Activated T-cell treated with anti-CD3 and anti-CD28 coated beads for 24 hours (primary cell): ENCODE results near the gene ADARB1.

Experiments
- DNase-seq: peaks from one replicate; pipeline ENCODE4 v3.0.0-alpha.2; 2020; ENCODE audit warnings: low read depth

ADARB1 gene

DNA sequence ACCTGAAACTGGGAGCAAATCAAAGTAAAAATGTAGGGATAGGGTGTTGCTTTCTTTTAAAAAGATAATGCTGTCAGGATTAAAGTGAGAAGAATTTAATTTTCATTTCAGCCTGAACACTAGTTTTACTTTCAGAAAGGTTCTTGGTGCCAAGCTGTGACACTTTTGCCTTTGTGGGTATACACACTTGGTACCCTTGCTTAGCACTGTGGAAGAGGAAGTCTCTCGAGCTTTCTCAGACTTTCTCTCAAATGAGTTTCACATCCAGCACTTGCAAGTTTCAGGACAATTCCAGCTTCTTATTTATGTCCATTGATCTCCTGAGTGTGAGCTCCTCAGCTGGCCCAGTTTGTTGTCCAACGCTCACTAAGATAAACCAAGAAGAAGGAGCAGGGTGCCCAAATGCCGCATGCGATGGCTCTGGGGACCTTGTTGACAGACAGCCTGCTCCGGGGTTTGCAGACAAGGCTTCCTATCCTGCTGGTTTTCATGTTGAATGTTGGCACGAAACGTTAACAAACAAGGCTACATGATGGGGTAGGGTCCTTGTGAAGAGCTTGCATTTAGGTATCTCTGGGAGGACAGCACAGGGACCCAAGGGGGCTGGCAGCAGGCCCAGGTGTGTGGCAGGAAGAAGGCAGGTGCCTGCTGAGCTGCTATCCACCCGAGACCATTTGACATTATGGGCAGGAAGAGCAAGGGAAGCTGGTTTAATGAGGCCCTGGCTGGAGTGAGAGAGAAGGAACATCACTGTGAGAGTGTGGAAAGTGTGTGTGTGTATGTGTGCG, 133.7 kb downstream of the ADARB1 start:
- DNase-seq = no peak

DNA sequence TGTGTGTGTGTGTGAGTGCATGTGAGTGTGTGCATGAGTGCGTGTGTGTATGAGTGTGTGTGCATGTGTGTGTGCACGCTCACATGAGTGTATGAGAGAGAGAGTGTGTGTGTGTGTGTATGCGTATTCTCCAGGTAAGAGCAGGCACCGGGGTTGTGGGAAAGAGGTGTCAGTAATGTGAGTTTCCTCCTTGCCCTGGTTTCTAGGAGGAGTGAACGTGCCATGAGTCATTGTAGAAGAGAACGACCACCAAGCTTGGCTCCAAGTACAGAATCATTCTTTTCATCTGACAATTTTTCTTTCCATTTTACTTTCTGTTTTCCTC, 134.2 kb downstream of the ADARB1 start:
- DNase-seq = no peak

DNA sequence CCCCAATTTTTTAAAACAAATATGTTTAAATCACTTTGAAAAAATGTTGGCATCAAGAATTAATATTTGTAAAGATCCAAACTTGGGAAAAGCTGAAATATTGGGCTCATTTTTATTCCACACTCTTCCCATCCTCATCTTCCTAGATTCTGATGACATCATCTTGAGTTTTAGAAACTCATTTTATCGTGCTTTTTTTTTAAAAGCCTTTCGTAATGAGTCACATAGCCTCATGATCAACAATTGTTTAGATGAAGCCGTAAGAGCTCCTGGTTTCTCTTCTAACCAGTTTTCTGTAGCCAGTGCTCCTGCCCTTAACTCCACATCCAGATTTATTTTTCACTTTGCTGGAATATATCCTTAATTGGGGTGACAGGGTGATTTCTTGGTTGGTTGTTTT, 134.7 kb downstream of the ADARB1 start:
- DNase-seq = no peak

DNA sequence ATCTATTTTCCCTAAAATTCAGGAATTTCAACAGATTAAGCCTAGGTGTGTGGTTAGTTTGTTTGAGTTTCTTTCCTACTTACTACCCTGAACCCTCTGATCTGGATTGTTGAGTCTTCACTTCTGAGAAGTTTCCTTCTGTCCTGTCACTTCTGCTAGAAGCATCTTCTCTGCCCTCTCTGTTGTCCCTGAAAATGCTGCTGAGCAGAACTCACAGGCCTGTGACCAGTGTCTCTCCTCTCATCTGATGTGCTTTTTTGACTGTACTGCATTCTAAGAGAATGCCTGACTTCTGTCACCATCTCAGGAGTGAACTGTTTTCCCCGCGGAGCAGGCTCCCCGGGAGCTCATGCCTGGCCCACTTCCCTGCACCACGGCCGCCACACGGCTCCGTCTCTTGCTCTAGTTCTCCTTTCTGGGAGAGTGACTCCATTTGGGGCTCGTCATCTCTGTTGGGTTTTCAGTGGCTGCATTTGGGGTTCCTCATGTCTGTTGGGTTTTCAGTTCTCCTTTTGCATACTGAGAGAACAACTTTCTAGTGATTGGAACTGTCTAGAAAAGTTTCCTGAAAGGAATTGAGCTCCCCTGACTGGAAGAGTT, 135.4 kb downstream of the ADARB1 start:
- no peak for DNase-seq

DNA sequence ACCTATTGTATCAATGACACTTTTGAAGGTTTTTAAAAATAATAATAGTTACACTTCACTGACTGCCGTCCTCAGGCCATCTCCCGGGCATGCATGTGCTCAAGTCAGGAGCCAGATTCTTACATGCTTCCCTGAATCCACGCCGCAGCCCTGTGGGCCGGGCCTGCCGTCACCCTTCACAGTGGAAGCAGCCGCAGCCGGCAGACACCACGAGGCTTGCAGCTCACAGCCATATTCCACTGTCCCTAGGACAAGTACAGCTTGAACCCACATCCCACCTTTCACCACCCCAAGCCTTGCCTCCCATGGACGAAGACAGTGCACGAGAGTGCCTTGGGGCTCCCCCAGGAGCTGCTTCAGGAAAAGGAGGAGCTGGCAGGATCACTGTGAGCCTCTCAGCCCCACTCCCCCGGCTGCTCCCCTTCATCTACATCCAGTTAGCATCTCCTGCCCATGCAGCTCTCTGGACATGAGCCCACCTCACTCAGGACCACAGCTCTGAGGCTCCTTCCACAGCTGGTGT, 136.1 kb downstream of the ADARB1 start:
- no peak for DNase-seq

DNA sequence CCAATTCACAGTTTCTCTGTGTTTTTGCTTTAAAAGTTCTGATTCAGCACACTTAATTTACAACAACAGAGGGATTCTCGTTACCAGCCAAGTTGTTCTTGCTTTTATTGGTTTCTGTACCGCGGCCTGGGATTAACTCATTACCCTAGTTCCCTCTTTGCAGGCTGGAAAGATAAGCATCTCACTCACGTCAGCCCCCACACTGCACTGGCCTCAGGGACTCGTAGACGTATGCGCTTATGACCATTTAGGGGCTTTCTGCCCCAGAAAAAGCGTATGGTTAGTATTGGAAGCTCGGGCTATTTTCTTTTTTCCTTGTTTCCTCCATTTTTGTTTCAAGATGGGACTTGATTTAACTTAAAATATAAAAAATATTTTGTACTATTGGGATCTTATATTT, 137.3 kb downstream of the ADARB1 start:
- DNase-seq = no peak

DNA sequence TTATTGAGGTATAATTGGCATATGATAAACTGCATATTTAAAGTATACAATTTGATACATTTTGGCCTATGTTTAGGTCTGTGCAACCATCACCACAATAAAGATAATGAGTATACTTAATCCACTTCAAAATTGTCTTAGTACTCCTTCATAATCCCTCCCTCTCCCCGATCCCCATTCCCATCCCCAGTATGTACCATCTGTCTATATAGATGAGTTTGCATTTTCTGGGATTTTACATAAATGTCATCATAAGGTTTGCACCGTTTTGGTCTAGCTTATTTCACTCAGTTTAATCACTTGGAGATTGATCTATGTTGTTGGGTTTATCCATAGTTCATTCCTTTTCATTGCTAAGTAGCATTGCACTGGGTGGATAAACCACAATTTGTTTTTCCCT, 139.0 kb downstream of the ADARB1 start:
- DNase-seq = no peak

DNA sequence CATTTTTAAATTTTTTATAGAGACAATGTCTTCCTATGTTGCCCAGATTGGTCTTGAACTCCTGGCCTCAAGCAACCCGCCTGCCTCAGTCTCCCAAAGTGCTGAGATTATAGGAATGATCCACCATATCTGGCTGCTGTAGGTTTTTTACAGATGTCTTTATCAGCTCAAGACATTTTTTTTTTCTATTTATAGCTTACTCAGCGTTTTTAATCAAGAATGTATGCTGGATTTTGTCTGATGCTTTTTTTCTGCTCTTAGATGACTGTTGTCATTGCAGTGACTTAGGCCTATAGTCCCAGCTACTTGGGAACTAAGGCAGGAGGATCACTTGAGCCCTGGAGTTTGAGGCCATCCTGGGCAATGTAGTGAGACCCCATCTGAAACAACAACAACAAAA, 140.8 kb downstream of the ADARB1 start:
- DNase-seq = no peak

DNA sequence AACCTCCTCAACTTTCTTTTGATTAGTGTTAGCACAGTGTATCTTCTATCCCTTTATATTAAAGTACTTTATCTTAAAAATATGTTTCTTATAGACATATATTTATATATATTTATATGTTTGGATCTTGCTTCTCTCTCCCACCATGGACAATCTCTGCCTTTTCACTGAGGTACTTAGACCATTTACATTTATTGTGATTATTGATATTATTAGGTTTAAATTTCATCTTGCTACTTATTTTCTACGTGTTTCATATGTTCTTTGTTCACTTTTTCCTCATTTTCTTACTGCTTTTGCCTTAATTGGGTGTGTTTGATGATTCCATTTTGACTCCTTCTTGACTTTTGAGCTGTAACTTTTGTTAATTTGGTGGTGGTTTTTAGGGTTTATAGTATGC, 142.6 kb downstream of the ADARB1 start:
- DNase-seq = no peak

DNA sequence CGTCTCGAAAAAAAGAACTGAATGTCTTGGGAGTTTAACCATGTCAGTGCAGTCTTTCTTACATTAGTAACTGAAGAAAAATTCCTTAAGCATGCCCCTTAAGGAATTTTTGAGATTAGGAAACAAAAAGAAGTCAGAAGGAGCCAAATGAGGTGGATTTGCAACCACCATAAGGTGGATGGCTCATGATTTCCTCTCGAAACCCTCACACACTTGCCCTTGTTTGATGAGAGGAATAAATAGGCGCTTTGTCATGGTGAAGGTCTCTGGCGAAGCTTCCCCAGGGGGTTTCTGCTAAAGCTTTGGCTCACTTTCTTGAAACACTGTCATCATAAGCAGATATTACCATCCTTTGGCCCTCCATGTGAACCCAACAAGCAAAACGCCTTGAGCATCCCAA, 145.1 kb downstream of the ADARB1 start:
- DNase-seq = no peak

DNA sequence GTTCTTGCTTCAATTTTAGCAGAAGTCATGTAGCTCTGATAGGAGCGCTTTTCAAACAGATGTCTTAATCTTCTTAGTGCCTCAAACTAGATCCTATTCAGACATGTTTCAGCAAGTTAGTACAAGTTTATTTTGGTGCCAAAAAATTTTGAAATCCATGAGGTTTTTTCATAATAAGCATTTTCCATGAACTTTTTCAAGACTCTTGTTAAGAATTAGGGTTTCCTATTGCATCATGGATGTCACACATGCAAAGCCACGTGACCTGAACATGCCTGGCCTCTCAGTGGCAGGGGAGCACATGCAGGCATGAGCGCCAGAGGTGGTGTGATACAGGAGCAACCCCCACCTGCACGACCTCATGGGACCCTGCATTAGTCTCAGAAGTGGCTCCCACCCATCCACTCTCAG, 145.7 kb downstream of the ADARB1 start:
- no peak for DNase-seq

DNA sequence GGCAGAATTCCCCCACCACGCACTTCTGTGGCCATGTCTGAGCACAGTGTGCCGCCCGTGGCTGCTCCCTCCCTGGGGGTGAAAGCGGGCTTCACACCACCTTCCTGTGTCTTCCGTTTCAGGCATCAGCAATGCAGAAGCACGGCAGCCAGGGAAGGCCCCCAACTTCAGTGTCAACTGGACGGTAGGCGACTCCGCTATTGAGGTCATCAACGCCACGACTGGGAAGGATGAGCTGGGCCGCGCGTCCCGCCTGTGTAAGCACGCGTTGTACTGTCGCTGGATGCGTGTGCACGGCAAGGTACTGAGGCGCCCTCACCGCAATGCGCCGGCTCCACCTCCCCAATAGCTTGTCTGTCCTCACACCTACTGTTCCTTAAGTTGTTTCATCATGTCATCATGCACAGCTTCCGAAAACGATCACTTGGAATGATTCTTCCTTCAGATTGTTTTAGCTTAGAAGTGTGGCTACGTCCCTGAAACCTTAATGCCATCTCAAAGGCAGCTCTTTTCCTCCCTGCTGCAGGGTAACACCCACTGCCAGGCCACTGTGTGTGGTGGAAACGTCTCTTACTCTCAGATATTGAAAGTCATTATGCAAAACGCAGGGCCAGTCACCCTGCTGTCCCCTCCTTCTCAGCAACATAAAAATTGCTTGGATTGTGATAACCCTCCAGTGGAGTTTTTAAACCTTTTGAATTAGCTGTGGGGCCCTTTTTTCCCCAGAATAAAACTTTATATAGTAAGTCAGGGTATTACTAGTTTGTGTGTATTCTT, 146.5 kb downstream of the ADARB1 start:
- no peak for DNase-seq

DNA sequence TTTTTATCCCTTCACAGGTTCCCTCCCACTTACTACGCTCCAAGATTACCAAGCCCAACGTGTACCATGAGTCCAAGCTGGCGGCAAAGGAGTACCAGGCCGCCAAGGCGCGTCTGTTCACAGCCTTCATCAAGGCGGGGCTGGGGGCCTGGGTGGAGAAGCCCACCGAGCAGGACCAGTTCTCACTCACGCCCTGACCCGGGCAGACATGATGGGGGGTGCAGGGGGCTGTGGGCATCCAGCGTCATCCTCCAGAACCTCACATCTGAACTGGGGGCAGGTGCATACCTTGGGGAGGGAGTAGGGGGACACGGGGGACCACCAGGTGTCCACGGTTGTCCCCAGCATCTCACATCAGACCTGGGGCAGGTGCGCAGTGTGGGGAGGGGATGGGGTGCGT, 147.6 kb downstream of the ADARB1 start:
- no peak for DNase-seq

DNA sequence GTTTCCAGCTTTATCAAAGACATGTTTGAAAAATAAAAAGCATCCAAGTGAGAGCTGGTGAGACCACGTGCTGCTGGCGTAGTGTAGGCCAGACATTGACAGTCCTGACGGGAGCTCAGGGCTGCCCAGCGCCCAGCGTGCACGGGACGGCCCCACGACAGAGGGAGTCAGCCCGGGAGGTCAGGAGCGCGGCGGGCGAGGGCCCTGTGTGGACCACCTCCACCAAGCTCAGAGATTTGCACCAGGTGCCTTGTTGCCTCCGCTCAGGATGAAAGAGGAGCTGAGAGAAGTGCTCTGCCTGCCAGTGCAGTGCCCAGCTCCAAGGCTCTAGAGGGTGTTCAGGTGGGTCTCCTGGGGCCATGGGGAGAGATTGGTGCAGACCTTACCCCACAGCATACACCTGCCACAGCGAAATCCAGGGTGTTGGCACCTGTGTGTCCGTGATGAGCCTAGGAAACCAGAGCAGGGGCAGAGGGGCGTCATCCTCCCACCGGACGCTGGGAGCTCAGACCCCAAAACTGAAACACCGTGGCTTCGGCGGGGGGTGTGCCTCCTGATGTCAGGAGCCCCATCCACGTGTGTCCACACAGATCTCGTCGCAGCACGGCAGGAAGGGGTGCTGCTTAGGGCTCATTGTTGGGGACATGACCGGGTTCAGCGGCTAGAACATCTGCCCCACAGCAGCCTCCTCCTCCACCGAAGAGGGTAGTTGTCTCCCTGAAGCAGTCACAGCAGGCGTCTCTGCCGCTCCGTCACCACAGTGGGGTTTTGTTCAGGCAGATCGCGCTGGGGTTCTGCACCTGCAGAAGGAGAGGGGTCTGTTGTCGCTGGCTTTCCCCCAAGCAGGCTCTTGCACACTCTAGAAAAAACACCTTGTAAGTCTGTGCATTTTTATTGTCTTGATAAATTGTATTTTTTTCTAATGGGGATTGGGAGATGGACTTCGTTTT, 149.1 kb downstream of the ADARB1 start:
- DNase-seq = no peak

DNA sequence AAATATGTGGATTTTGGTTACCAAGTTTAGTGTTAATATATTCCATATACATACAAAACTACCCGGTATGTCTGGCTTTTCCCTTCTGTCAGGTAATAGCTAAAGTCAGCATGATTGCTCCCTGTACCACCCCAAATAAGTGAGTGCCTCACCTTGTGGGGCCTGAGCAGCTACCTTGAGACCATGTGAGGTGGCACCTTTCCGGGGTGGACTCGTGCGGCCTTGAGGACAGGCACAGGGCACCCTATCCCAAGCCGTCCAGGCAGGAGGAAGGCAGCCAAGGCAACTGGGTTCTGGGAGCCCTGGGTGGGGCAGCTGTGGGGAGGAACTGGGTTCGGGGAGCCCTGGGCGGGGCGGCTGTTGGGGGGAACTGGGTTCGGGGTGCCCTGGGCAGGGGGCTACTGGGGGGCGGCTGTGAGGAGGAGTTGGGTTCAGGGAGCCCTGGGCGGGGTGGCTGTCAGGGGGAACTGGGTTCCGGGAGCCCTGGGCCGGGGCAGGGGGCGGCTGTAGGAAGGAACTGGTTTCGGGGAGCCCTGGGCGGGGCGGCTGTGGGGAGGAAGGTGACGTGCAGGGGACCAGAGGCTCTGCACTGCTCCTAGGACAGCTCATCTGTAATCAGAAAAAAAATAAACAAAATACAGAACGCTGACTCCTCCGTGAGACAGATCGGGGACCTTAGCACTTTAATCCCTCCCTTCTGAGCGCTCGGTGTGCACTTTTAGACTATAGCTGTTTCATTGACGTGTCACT, 150.0 kb downstream of the ADARB1 start:
- peak; percentile 16 for DNase-seq

DNA sequence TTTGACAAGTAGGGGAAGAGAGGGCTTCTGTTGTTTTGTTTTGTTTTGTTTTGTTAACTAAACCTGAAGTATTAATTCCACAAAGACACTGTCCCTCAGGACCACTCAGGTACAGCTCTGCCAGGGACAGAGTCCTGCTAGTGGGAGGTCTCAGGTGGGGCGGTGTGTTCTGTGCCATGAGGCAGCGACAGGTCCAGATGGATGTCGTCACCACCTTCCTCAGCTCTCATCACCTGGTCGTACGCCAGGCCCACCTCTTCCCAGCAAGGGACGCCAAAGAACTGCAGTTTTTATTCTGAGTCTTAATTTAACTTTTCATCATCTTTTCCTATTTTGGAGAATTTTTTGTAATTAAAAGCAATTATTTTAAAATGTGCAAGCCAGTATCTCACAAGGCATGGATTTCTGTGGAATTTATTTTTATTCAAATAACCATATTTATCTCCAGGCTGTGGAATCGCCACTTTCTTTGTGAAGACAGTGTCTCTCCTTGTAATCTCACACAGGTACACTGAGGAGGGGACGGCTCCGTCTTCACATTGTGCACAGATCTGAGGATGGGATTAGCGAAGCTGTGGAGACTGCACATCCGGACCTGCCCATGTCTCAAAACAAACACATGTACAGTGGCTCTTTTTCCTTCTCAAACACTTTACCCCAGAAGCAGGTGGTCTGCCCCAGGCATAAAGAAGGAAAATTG, 150.8 kb downstream of the ADARB1 start:
- DNase-seq = no peak

DNA sequence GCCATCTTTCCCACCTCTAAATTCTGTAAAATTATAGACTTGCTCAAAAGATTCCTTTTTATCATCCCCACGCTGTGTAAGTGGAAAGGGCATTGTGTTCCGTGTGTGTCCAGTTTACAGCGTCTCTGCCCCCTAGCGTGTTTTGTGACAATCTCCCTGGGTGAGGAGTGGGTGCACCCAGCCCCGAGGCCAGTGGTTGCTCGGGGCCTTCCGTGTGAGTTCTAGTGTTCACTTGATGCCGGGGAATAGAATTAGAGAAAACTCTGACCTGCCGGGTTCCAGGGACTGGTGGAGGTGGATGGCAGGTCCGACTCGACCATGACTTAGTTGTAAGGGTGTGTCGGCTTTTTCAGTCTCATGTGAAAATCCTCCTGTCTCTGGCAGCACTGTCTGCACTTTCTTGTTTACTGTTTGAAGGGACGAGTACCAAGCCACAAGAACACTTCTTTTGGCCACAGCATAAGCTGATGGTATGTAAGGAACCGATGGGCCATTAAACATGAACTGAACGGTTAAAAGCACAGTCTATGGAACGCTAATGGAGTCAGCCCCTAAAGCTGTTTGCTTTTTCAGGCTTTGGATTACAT, 151.5 kb downstream of the ADARB1 start:
- no peak for DNase-seq

DNA sequence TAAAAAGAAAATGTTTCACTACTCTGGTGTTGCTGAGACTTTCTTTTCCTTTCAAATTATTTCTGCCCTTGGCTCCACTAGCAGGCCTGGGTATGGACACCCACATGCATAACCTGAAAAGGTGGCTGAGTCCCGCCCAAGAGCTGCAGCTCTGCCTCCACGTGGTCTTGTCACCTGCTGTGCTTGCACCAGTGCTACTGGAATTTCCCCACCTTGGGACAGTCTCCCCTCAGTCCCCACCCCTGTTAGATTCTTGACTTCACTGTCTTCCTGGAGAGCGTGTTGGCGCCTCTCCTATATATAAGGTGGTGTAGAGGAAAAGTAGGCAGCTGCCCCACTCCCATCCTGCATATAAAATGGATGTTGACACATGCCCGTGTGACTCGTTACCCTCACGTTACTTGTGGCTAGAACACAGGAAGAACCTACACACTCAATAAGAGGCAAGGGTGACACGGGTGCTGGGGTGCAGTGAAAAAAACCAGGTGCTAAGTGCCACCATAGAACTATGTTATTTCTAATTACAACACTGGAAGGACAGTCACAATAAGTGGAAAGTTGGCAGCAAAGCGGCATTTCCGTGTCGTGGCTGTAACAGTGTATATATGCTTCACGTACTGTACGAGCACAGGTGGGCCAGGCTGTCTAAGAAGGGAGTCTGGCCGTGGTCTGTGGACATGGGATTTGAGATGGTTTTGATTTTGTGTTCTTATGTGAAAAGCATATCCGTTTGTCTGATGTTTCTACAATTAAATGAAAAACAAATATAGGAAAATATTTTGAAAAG, 152.4 kb downstream of the ADARB1 start:
- DNase-seq = peak; percentile 22

DNA sequence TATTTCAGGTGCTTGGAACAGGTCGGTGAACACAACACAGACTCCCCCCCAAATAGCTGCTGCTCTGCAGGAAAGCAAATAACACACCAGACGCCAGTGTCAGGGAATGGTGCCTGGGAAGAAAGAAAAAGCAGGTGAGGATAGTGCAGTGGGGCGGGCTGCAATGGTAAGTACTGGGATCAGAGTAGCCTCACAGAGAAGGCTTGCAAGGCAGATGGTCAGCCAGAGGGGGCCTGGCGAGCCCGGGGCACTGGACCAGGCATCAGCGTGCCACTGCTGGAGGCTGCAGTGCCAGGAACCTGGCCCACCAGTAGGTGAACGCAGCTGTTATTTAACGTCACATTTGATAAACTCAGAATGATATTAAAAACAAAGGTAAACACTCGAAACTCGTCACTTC, 153.4 kb downstream of the ADARB1 start:
- no peak for DNase-seq
